Astrocyte of the cerebellum (primary cell): ENCODE results near the gene AKAP9.
"Not testable (repeated sequence)": the region's sequence is repeated elsewhere in the genome, so short reads cannot be mapped to it uniquely, and the experiment has no call there.

ENCODE experiments used
- DNase-seq: peaks from one replicate; pipeline ENCODE4 v3.0.0-alpha.2; 2011; ENCODE audit warnings: low read depth
- H3K4me3 ChIP-seq: 2 replicates; pipeline ENCODE4 v1.5.1; 2011; ENCODE audit warnings: mild to moderate bottlenecking, low read depth, low read length, moderate library complexity
- in situ Hi-C: cut with HindIII; loops from 2 replicates; pipeline ENCODE4 v1.10.0; 2017; ENCODE audit warnings: low sequenced_read_pairs
- TF ChIP-seq, protein P1 (sequence below): IDR thresholded peaks from 2 replicates; pipeline ENCODE4 v1.5.1; 2012; ENCODE audit warnings: low read length, low read depth, moderate library complexity, mild to moderate bottlenecking; ENCODE audit errors: missing control alignments

Gene AKAP9

DNA sequence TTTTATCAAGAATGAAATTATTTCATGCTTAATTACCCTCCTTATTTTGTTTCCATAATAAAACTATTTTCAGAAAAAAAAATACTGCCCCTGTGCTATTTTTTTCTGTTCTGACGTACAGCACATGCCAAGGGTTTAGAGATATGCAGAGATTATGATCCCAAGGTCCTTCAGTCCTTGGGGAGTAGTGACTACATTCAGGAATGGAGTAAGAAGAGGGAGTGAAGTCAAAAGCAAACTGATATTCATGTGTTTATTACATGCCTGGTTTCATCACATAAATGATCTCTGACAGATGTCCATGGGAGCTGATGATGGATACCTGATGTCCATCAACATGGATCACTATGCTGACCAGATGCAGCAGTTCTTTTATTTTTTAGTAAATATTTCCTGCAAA is 17.2 kb downstream of the AKAP9 start:
- DNase-seq: no peak
- H3K4me3 ChIP-seq: no peak overlapping the region
- TF ChIP-seq, protein P1, sequence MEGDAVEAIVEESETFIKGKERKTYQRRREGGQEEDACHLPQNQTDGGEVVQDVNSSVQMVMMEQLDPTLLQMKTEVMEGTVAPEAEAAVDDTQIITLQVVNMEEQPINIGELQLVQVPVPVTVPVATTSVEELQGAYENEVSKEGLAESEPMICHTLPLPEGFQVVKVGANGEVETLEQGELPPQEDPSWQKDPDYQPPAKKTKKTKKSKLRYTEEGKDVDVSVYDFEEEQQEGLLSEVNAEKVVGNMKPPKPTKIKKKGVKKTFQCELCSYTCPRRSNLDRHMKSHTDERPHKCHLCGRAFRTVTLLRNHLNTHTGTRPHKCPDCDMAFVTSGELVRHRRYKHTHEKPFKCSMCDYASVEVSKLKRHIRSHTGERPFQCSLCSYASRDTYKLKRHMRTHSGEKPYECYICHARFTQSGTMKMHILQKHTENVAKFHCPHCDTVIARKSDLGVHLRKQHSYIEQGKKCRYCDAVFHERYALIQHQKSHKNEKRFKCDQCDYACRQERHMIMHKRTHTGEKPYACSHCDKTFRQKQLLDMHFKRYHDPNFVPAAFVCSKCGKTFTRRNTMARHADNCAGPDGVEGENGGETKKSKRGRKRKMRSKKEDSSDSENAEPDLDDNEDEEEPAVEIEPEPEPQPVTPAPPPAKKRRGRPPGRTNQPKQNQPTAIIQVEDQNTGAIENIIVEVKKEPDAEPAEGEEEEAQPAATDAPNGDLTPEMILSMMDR: no peak
- in situ Hi-C loops: no loop called here

DNA sequence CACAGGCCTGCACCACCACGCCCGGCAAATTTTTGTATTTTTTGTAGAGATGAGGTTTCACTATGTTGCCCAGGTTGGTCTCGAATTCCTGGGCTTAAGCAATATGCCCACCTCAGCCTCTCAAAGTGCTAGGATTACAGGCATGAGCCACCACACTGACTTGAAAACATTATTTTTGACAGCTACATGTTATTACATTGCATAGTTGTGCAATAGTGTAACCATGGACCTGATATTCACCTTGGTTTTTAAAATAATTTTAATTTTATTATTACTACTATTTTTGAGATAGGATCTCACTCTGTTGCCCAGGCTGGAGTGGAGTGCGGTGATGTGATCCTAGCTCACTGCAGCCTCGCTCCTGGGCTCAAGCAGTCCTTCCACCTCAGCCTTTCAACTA is 18.4 kb downstream of the AKAP9 start:
- TF ChIP-seq, protein P1: no peak
- in situ Hi-C loops: no loop called here
- no peak overlapping the region for H3K4me3 ChIP-seq
- DNase-seq: no peak

DNA sequence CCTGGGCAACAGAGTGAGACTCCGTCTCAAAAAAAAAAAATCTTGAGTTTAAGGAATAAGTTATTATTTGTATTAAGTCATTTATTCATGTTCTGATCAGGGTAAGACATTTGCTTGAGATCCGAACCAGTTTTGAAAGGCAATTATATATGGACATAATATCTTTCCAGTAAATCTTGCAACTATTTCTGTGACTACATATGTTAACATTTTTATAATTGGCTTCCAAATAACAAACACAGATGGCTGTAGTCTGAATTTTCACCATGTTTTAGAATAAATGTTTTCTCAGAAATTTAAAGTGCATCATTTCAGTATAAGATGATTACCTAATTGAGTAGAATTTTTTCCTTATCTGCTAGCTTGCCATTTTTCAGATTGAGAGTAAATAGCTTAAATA is 21.2 kb downstream of the AKAP9 start:
- DNase-seq: no peak
- in situ Hi-C loops: no loop called here
- TF ChIP-seq, protein P1: no peak

DNA sequence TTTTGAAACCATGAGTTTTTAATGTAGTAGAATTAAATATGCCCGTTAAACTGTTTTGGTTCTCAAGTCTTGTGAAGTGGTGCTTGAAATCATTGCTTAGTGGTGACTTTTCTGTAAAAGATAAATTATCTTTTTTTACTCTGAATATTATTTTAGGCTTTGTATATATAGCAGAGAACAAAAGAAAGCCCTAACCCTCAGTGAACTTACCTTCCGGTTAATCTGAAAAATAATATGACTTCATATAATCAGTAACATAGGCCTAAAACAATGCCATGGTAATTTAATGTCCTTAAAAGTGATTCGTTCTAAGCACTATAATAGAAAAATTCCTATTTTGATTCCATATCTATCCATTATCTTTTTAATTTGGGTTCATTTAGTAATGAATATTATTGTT is 21.8 kb downstream of the AKAP9 start:
- H3K4me3 ChIP-seq: no peak overlapping the region
- TF ChIP-seq, protein P1: no peak
- in situ Hi-C loops: no loop called here
- no peak for DNase-seq

More for the DNA sequence above, 21.2 kb downstream of the AKAP9 start:
- H3K4me3 ChIP-seq: no peak overlapping the region

DNA sequence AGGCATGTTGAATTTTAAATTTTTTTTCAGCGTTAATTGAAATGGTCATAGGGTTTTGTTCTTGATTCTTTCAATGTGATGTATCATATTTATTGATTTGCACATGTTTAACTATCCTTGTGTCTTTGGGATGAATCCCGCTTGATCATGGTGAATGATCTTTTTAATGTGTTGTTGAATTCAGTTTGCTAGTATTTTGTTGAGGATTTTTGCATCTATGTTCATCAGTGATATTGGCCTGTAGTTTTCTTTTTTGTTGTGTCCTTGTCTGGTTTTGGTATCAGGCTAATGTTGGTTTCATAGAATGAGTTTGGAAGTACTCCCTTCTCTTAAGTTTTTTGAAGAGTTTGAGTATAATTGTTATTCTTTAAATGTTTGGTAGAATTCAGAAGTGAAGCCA is 26.9 kb downstream of the AKAP9 start:
- H3K4me3 ChIP-seq, DNase-seq, in situ Hi-C loops: not testable (repeated sequence)

DNA sequence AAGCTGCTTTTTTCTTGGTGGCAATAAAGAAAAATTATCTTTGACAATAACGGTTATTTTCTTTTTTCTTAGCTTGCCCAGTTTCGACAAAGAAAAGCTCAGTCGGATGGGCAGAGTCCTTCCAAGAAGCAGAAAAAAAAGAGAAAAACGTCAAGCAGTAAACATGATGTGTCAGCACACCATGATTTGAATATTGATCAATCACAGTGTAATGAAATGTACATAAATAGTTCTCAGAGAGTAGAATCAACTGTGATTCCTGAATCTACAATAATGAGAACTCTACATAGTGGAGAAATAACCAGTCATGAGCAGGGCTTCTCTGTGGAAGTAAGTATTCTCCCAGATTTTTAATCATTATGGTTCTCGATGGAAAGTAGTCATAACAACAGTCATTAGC is 33.0 kb downstream of the AKAP9 start:
- TF ChIP-seq, protein P1: no peak
- in situ Hi-C loops: no loop called here
- no peak for DNase-seq
- no peak overlapping the region for H3K4me3 ChIP-seq

DNA sequence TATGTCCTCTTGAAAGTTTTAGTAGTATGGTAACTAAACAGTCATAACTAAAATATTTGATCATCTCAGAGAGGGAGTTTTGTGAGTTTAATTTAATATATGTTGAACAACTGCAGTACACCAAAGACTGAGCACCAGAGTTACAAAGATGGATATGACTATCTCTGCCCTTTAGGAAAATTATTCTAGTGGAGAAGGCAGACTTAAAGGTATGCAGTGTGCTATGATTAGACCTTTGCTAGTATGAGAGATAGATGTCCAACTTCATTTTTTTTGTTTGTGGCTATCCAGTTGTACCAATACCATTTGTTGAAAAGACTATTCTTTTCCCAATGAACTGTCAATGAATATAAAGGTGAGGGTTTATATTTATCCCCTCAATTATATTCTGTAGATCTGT is 33.4 kb downstream of the AKAP9 start:
- DNase-seq: no peak
- TF ChIP-seq, protein P1: no peak
- no peak overlapping the region for H3K4me3 ChIP-seq
- in situ Hi-C loops: no loop called here
